ENCODE results near the gene UBE2E2.
A peak's percentile ranks its signal among the peaks of the same experiment; 100 is the strongest.

Gene UBE2E2

GRCh38 chr3:23405081-23405480 lies 202.0 kb downstream of the UBE2E2 start:
- H3K4me3 ChIP-seq (ENCODE audit: low read depth, low read length, poor library complexity, severe bottlenecking): no peak overlapping the region
- peak overlapping the region; percentile 12; the same call in 1 of the 2 replicates for H3K9ac ChIP-seq (ENCODE audit: low read length)
- H3K9me2 ChIP-seq (ENCODE audit: low read depth, low read length): no peaks in the 10 kb centered on the region
- no peaks in the 10 kb centered on the region for H3K36me3 ChIP-seq (ENCODE audit: insufficient read depth, low read length)
- H3K27me3 ChIP-seq (ENCODE audit: insufficient read depth, low read length): no peaks in the 10 kb centered on the region
- H3K4me1 ChIP-seq (ENCODE audit: insufficient read depth, low read length, severe bottlenecking): peaks cover 28% of the 10 kb centered on the region
- H3K79me2 ChIP-seq (ENCODE audit: insufficient read depth, low read length): no peaks in the 10 kb centered on the region
- H3K27ac ChIP-seq (ENCODE audit: low read depth, low read length, poor library complexity, severe bottlenecking): peak overlapping the region; percentile 19
- H4K20me1 ChIP-seq (ENCODE audit: insufficient read depth, low read length): no peaks in the 10 kb centered on the region; the same call in 1 of the 2 replicates
- H3K4me2 ChIP-seq (ENCODE audit: low read length): peak overlapping the region; percentile 52
- H3K9me3 ChIP-seq (ENCODE audit: low read length): no peaks in the 10 kb centered on the region
- TF ChIP-seq, protein P1, sequence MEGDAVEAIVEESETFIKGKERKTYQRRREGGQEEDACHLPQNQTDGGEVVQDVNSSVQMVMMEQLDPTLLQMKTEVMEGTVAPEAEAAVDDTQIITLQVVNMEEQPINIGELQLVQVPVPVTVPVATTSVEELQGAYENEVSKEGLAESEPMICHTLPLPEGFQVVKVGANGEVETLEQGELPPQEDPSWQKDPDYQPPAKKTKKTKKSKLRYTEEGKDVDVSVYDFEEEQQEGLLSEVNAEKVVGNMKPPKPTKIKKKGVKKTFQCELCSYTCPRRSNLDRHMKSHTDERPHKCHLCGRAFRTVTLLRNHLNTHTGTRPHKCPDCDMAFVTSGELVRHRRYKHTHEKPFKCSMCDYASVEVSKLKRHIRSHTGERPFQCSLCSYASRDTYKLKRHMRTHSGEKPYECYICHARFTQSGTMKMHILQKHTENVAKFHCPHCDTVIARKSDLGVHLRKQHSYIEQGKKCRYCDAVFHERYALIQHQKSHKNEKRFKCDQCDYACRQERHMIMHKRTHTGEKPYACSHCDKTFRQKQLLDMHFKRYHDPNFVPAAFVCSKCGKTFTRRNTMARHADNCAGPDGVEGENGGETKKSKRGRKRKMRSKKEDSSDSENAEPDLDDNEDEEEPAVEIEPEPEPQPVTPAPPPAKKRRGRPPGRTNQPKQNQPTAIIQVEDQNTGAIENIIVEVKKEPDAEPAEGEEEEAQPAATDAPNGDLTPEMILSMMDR (IDR thresholded peaks at IDR 0.05; ENCODE audit: low read length): no peak
- H3F3A ChIP-seq (ENCODE audit: insufficient read depth, low read length): no peaks in the 10 kb centered on the region
- H2AFZ ChIP-seq (ENCODE audit: low read length): no peak overlapping the region

DNA sequence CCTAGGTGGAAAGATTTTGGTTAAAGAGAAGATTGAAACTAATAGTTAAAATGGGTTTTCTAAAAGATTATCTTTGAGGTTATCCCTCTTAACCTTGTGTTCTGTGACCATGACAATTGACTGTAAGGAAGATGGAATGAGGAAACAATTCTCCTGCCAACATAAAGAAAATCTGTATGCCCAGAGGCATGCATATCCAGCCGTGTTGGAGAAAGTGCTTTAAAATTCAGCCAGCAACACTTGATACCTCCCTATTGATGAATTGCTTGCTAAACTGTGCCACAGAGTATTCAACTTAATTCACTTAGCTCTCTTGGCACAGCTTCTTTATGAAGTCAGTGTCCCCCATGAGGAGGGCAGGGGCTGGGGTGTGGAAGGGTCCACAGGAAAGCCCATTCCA lies 203.5 kb downstream of the UBE2E2 start:
- Histone ChIP-seq H3K4me1 (ENCODE audit: insufficient read depth, low read length, severe bottlenecking) (peaks cover 28% of the 10 kb centered on the region), H3F3A (ENCODE audit: insufficient read depth, low read length) (no peaks in the 10 kb centered on the region), H2AFZ (ENCODE audit: low read length) (no peak overlapping the region), H3K4me3 (ENCODE audit: low read depth, low read length, poor library complexity, severe bottlenecking) (no peak overlapping the region), H3K4me2 (ENCODE audit: low read length) (no peak overlapping the region), H3K79me2 (ENCODE audit: insufficient read depth, low read length) (no peaks in the 10 kb centered on the region), H3K9me3 (ENCODE audit: low read length) (no peaks in the 10 kb centered on the region), H3K27me3 (ENCODE audit: insufficient read depth, low read length) (no peaks in the 10 kb centered on the region), H3K27ac (ENCODE audit: low read depth, low read length, poor library complexity, severe bottlenecking) (no peak overlapping the region), H3K9ac (ENCODE audit: low read length) (no peak overlapping the region), H3K36me3 (ENCODE audit: insufficient read depth, low read length) (no peaks in the 10 kb centered on the region), H4K20me1 (ENCODE audit: insufficient read depth, low read length) (no peaks in the 10 kb centered on the region; the same call in 1 of the 2 replicates), H3K9me2 (ENCODE audit: low read depth, low read length) (no peaks in the 10 kb centered on the region)
- TF ChIP-seq, protein P1 (IDR thresholded peaks at IDR 0.05; ENCODE audit: low read length): no peak
- TF ChIP-seq EZH2 (IDR thresholded peaks at IDR 0.05; ENCODE audit: borderline replicate concordance, low read length): no peak

- TF ChIP-seq, protein P1 (IDR thresholded peaks at IDR 0.05; ENCODE audit: low read length): no peak
- TF ChIP-seq EZH2 (IDR thresholded peaks at IDR 0.05; ENCODE audit: borderline replicate concordance, low read length): no peak
- no peaks in the 10 kb centered on the region for H3K4me1 ChIP-seq (ENCODE audit: insufficient read depth, low read length, severe bottlenecking)
- H2AFZ ChIP-seq (ENCODE audit: low read length): no peak overlapping the region
- no peaks in the 10 kb centered on the region for H3K79me2 ChIP-seq (ENCODE audit: insufficient read depth, low read length)
- H4K20me1 ChIP-seq (ENCODE audit: insufficient read depth, low read length): no peaks in the 10 kb centered on the region
- H3F3A ChIP-seq (ENCODE audit: insufficient read depth, low read length): no peaks in the 10 kb centered on the region
- H3K27me3 ChIP-seq (ENCODE audit: insufficient read depth, low read length): no peaks in the 10 kb centered on the region
- no peak overlapping the region for H3K27ac ChIP-seq (ENCODE audit: low read depth, low read length, poor library complexity, severe bottlenecking)
- no peak overlapping the region for H3K4me3 ChIP-seq (ENCODE audit: low read depth, low read length, poor library complexity, severe bottlenecking)
- no peaks in the 10 kb centered on the region for H3K36me3 ChIP-seq (ENCODE audit: insufficient read depth, low read length)
- no peak overlapping the region for H3K9ac ChIP-seq (ENCODE audit: low read length)
- H3K9me3 ChIP-seq (ENCODE audit: low read length): no peaks in the 10 kb centered on the region
- H3K9me2 ChIP-seq (ENCODE audit: low read depth, low read length): no peaks in the 10 kb centered on the region
- no peak overlapping the region for H3K4me2 ChIP-seq (ENCODE audit: low read length)
These were observed 214.9 kb downstream of the UBE2E2 start for GRCh38 chr3:23418026-23418425.
